HL-60 (cell line): ENCODE measurements around the gene CEACAM18.

Experiments
- DNase-seq, 2 experiments: peaks; one replicate each; pipeline ENCODE4 v3.0.0-alpha.2; 2010 to 2020; ENCODE audit warnings: low read depth in 1 of 2, low spot score in 1 of 2
- H3K27ac ChIP-seq: fragments of 250-450 bp; sonication (Bioruptor Pico); replicated peaks from 2 replicates; pipeline ENCODE4 v1.5.1; 2020; ENCODE audit warnings: mild to moderate bottlenecking, moderate library complexity
- H3K27me3 ChIP-seq: fragments of 250-450 bp; sonication (Bioruptor Pico); 2 replicates; pipeline ENCODE4 v1.5.1; 2021; ENCODE audit warnings: mild to moderate bottlenecking, moderate library complexity; ENCODE audit not compliant: insufficient read depth, poor library complexity, severe bottlenecking
- H3K4me3 ChIP-seq: replicated peaks from 2 replicates; pipeline ENCODE4 v1.5.1; 2011; ENCODE audit warnings: mild to moderate bottlenecking, control low read depth, low read length; ENCODE audit not compliant: insufficient read depth
- CTCF ChIP-seq: IDR thresholded peaks from one replicate; pipeline ENCODE4 v1.5.1; 2011; ENCODE audit warnings: low read length, control low read depth, inconsistent platforms; ENCODE audit not compliant: insufficient read depth
- GABPA ChIP-seq: IDR thresholded peaks from 2 replicates; pipeline ENCODE4 v1.6.1; 2012; ENCODE audit warnings: low read depth
- POLR2AphosphoS5 ChIP-seq: IDR thresholded peaks from 2 replicates; pipeline ENCODE4 v1.6.1; 2012; ENCODE audit warnings: low read depth
- REST ChIP-seq: IDR thresholded peaks from 2 replicates; pipeline ENCODE4 v1.6.1; 2012; ENCODE audit warnings: low read depth; ENCODE audit not compliant: insufficient replicate concordance
- SPI1 ChIP-seq: IDR thresholded peaks from 2 replicates; pipeline ENCODE4 v1.6.1; 2012; ENCODE audit warnings: low read depth, mild to moderate bottlenecking, borderline replicate concordance

The CEACAM18 gene

GRCh38 chr19:51448411-51449016 lies 29.8 kb upstream of the CEACAM18 start:
- no peak for DNase-seq
- no peak overlapping the region for H3K4me3 ChIP-seq
- H3K27ac ChIP-seq: no peak overlapping the region
- H3K27me3 ChIP-seq: no peaks in the 10 kb centered on the region
- no peak for TF ChIP-seq GABPA
- TF ChIP-seq CTCF: no peak
- no peak for TF ChIP-seq REST
- no peak for TF ChIP-seq POLR2AphosphoS5
- no peak for TF ChIP-seq SPI1

GRCh38 chr19:51450730-51451307 lies 27.5 kb upstream of the CEACAM18 start:
- no peak overlapping the region for H3K27ac ChIP-seq
- H3K27me3 ChIP-seq: no peaks in the 10 kb centered on the region
- no peak overlapping the region for H3K4me3 ChIP-seq
- TF ChIP-seq SPI1 (no peak), POLR2AphosphoS5 (no peak), GABPA (no peak), CTCF (no peak), REST (no peak)
- DNase-seq: no peak

- H3K27me3 ChIP-seq: no peaks in the 10 kb centered on the region
Observed at GRCh38 chr19:51456541-51457290, 21.6 kb upstream of the CEACAM18 start.

More at GRCh38 chr19:51456541-51457290, 21.6 kb upstream of the CEACAM18 start:
- H3K27ac ChIP-seq: no peak overlapping the region
- no peak overlapping the region for H3K4me3 ChIP-seq
- TF ChIP-seq CTCF (no peak), SPI1 (no peak)
- no peak for DNase-seq
